HepG2 (cell line): ENCODE measurements around the gene SERINC5. TPM values are rescaled to one million over a fixed set of nuclear protein-coding genes. Genes with fewer than 3 reads are reported as not detected.

Source experiments
- CENPX ChIP-seq: sonication (generic); formaldehyde crosslinking; IDR thresholded peaks from 2 replicates; pipeline ENCODE4 v1.9.0; 2021; ENCODE audit warnings: mild to moderate bottlenecking, missing genetic modification reagents, moderate library complexity
- ESRRA ChIP-seq: sonication (generic); formaldehyde crosslinking; IDR thresholded peaks from 2 replicates; pipeline ENCODE4 v1.5.1; 2020; ENCODE audit warnings: mild to moderate bottlenecking, low read depth, missing genetic modification reagents
- NBN ChIP-seq: fragments of 450-650 bp; conservative IDR thresholded peaks from 2 replicates; pipeline ENCODE4 v1.6.1; 2017
- PAX8 ChIP-seq: sonication (generic); formaldehyde crosslinking; IDR thresholded peaks from 2 replicates; pipeline ENCODE4 v1.8.0; 2022; ENCODE audit warnings: mild to moderate bottlenecking, missing genetic modification reagents, borderline replicate concordance
- PHF20 ChIP-seq: sonication (generic); formaldehyde crosslinking; IDR thresholded peaks from 2 replicates; pipeline ENCODE4 v1.5.0; 2020; ENCODE audit warnings: mild to moderate bottlenecking, missing genetic modification reagents
- RBFOX2 ChIP-seq: fragments of 200-400 bp; formaldehyde crosslinking; IDR thresholded peaks from 2 replicates; pipeline ENCODE4 v1.6.1; 2017; ENCODE audit warnings: low read depth, mild to moderate bottlenecking, low read length
- RORA ChIP-seq: sonication (generic); formaldehyde crosslinking; IDR thresholded peaks from 2 replicates; pipeline ENCODE4 v1.5.0; 2020; ENCODE audit warnings: mild to moderate bottlenecking, missing genetic modification reagents, moderate library complexity
- RXRB ChIP-seq: IDR thresholded peaks from 2 replicates; pipeline ENCODE4 v1.6.1; 2016; ENCODE audit warnings: borderline replicate concordance, missing genetic modification reagents, missing compliant biosample characterization
- STAG1 ChIP-seq: sonication (generic); formaldehyde crosslinking; IDR thresholded peaks from 2 replicates; pipeline ENCODE4 v1.4.0; 2020; ENCODE audit warnings: missing genetic modification reagents
- ZKSCAN8 ChIP-seq: IDR thresholded peaks from 2 replicates; pipeline ENCODE4 v1.6.1; 2016; ENCODE audit warnings: borderline replicate concordance, missing genetic modification reagents, missing compliant biosample characterization
- ZNF12 ChIP-seq: sonication (generic); formaldehyde crosslinking; IDR thresholded peaks from 2 replicates; pipeline ENCODE4 v1.5.0; 2020; ENCODE audit warnings: missing genetic modification reagents
- ZNF598 ChIP-seq: sonication (generic); formaldehyde crosslinking; IDR thresholded peaks from 2 replicates; pipeline ENCODE4 v1.5.1; 2020; ENCODE audit warnings: mild to moderate bottlenecking, missing genetic modification reagents, borderline replicate concordance
- ZNF816 ChIP-seq: sonication (generic); formaldehyde crosslinking; IDR thresholded peaks from 2 replicates; pipeline ENCODE4 v1.8.0; 2022; ENCODE audit warnings: missing genetic modification reagents, mild to moderate bottlenecking, borderline replicate concordance
- ZSCAN22 ChIP-seq: sonication (generic); formaldehyde crosslinking; IDR thresholded peaks from 2 replicates; pipeline ENCODE4 v1.4.0; 2020; ENCODE audit warnings: mild to moderate bottlenecking, missing genetic modification reagents
- polyA plus RNA-seq, 8 experiments: library from polyadenylated mRNA; depleted of rRNA in 3 of 8; stranded (reverse) in 7 of 8; unstranded in 1 of 8; fragments of >200 nt; fragmentation: Illumina TruSeq in 4 of 8; extraction: Trizol in 4 of 8; gene quantifications; 2 replicates each; pipeline versions ENCODE4 v1.2.1 to v1.2.3, GENCODE V29; 2011 to 2016; ENCODE audit warnings: low read depth in 4 of 8, missing spikeins in 1 of 8, mixed read lengths in 1 of 8; ENCODE audit not compliant: insufficient read depth in 1 of 8
- total RNA-seq, 5 experiments: library from RNA; depleted of rRNA; stranded (reverse); fragments of >200 nt; fragmentation: Illumina TruSeq; extraction: Trizol; gene quantifications; 2 replicates each; pipeline ENCODE4 v1.2.3, GENCODE V29; 2016; ENCODE audit warnings: low read depth in 1 of 5
- TF ChIP-seq, protein P1 (sequence below): sonication (generic); formaldehyde crosslinking; IDR thresholded peaks from 2 replicates; pipeline ENCODE4 v1.5.1; 2020; ENCODE audit warnings: mild to moderate bottlenecking, missing genetic modification reagents, borderline replicate concordance
- TF ChIP-seq, protein P2 (sequence below): sonication (generic); formaldehyde crosslinking; IDR thresholded peaks from 2 replicates; pipeline ENCODE4 v1.5.0; 2020; ENCODE audit warnings: mild to moderate bottlenecking, missing genetic modification reagents
- TF ChIP-seq, protein P3 (sequence below): sonication (generic); formaldehyde crosslinking; IDR thresholded peaks from 2 replicates; pipeline ENCODE4 v1.4.0; 2020; ENCODE audit warnings: mild to moderate bottlenecking, missing genetic modification reagents

The SERINC5 gene
- total and polyA plus RNA-seq, 2 of the 13 experiments (the other 11 are each of a cell fraction or from before 2014, with no cell fraction given), result 17.3 to 22.8 TPM

DNA sequence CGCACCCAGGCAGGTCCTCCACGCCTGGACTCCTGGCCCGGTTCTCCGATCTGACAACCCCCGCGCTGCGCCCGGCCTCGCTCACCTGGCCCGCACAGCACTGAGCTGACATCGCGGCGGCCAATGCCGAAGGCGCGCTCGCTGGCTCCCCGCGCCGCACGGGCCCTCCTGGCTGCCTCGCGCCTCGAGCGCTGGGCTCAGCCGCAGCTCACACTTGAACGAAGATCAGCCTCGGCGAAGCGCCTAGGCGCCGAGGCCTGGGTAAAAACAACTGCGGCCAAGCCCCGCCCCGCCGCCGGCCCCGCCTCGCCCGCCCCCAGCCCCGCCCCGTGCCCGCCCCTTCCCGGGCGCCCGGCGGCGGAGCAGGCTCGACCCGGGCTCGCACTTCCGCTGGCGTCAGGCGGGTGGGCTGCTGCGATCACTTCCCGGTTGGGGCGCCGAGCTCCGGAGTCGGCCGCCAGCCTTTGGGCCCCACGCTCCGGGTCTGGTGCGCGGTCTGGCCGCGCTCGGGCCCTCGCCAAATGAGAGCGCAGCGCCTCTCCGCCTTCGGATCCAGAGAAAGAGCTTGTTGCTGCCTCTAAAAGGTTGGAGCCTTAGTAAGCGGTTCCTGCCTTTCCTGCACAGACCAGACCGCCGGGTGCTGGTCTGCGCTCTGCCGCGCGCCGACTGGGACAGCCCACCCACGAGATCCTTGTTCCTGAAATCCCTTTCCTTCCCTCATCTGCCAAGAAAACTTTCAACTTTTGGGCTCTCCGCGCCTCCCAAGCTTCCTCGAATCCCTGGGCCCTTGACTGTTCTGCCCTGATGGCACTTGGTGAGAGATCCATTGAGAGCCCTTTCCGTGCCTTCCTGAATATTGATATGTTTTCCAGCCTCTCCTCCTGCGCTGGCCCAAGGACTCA, at the start of gene SERINC5 (continued):
- TF ChIP-seq, protein P1, sequence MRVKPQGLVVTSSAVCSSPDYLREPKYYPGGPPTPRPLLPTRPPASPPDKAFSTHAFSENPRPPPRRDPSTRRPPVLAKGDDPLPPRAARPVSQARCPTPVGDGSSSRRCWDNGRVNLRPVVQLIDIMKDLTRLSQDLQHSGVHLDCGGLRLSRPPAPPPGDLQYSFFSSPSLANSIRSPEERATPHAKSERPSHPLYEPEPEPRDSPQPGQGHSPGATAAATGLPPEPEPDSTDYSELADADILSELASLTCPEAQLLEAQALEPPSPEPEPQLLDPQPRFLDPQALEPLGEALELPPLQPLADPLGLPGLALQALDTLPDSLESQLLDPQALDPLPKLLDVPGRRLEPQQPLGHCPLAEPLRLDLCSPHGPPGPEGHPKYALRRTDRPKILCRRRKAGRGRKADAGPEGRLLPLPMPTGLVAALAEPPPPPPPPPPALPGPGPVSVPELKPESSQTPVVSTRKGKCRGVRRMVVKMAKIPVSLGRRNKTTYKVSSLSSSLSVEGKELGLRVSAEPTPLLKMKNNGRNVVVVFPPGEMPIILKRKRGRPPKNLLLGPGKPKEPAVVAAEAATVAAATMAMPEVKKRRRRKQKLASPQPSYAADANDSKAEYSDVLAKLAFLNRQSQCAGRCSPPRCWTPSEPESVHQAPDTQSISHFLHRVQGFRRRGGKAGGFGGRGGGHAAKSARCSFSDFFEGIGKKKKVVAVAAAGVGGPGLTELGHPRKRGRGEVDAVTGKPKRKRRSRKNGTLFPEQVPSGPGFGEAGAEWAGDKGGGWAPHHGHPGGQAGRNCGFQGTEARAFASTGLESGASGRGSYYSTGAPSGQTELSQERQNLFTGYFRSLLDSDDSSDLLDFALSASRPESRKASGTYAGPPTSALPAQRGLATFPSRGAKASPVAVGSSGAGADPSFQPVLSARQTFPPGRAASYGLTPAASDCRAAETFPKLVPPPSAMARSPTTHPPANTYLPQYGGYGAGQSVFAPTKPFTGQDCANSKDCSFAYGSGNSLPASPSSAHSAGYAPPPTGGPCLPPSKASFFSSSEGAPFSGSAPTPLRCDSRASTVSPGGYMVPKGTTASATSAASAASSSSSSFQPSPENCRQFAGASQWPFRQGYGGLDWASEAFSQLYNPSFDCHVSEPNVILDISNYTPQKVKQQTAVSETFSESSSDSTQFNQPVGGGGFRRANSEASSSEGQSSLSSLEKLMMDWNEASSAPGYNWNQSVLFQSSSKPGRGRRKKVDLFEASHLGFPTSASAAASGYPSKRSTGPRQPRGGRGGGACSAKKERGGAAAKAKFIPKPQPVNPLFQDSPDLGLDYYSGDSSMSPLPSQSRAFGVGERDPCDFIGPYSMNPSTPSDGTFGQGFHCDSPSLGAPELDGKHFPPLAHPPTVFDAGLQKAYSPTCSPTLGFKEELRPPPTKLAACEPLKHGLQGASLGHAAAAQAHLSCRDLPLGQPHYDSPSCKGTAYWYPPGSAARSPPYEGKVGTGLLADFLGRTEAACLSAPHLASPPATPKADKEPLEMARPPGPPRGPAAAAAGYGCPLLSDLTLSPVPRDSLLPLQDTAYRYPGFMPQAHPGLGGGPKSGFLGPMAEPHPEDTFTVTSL (CRISPR knock-in tag), result no peak
- TF ChIP-seq PHF20 (CRISPR knock-in tag) (peak; percentile 81), RBFOX2 (peak; percentile 91), ZKSCAN8 (CRISPR knock-in tag) (no peak), NBN (no peak), ESRRA (CRISPR knock-in tag) (0 out of 2 replicates have a peak, but pooled peaks have one; percentile 21), STAG1 (CRISPR knock-in tag) (peak; percentile 12; the same call in 1 of the 2 replicates), RORA (CRISPR knock-in tag) (no peak), ZSCAN22 (CRISPR knock-in tag) (no peak), ZNF598 (no peak), ZNF12 (CRISPR knock-in tag) (no peak), RXRB (CRISPR knock-in tag) (peak; percentile 7; the same call in 1 of the 2 replicates), ZNF816 (CRISPR knock-in tag) (no peak), CENPX (CRISPR knock-in tag) (no peak), PAX8 (CRISPR knock-in tag) (no peak)
- TF ChIP-seq, protein P2, sequence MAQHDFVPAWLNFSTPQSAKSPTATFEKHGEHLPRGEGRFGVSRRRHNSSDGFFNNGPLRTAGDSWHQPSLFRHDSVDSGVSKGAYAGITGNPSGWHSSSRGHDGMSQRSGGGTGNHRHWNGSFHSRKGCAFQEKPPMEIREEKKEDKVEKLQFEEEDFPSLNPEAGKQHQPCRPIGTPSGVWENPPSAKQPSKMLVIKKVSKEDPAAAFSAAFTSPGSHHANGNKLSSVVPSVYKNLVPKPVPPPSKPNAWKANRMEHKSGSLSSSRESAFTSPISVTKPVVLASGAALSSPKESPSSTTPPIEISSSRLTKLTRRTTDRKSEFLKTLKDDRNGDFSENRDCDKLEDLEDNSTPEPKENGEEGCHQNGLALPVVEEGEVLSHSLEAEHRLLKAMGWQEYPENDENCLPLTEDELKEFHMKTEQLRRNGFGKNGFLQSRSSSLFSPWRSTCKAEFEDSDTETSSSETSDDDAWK (CRISPR knock-in tag), result no peak
- TF ChIP-seq, protein P3, sequence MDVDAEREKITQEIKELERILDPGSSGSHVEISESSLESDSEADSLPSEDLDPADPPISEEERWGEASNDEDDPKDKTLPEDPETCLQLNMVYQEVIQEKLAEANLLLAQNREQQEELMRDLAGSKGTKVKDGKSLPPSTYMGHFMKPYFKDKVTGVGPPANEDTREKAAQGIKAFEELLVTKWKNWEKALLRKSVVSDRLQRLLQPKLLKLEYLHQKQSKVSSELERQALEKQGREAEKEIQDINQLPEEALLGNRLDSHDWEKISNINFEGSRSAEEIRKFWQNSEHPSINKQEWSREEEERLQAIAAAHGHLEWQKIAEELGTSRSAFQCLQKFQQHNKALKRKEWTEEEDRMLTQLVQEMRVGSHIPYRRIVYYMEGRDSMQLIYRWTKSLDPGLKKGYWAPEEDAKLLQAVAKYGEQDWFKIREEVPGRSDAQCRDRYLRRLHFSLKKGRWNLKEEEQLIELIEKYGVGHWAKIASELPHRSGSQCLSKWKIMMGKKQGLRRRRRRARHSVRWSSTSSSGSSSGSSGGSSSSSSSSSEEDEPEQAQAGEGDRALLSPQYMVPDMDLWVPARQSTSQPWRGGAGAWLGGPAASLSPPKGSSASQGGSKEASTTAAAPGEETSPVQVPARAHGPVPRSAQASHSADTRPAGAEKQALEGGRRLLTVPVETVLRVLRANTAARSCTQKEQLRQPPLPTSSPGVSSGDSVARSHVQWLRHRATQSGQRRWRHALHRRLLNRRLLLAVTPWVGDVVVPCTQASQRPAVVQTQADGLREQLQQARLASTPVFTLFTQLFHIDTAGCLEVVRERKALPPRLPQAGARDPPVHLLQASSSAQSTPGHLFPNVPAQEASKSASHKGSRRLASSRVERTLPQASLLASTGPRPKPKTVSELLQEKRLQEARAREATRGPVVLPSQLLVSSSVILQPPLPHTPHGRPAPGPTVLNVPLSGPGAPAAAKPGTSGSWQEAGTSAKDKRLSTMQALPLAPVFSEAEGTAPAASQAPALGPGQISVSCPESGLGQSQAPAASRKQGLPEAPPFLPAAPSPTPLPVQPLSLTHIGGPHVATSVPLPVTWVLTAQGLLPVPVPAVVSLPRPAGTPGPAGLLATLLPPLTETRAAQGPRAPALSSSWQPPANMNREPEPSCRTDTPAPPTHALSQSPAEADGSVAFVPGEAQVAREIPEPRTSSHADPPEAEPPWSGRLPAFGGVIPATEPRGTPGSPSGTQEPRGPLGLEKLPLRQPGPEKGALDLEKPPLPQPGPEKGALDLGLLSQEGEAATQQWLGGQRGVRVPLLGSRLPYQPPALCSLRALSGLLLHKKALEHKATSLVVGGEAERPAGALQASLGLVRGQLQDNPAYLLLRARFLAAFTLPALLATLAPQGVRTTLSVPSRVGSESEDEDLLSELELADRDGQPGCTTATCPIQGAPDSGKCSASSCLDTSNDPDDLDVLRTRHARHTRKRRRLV (CRISPR knock-in tag), result no peak
